Left lung (tissue), 10 donors: ENCODE data around the gene NOXA1. TPM values are rescaled to one million over a fixed set of nuclear protein-coding genes. Genes with fewer than 3 reads are reported as not detected.

ENCODE experiments used
- ATAC-seq: fragments of 200-7000 bp; cut with Tn5 transposase; one replicate; pipeline ENCODE4 v1.9.1; 2020; ENCODE audit warnings: moderate library complexity
- DNase-seq, 4 donors: peaks; one replicate each; pipeline ENCODE4 v3.0.0-alpha.2; 2013 to 2020
- H3K27ac ChIP-seq, 2 donors: fragments of 200-600 bp; sonication (generic) in 1 of 2; one replicate each; pipeline versions ENCODE4 v1.5.0 to v1.8.0; 2020 to 2021
- H3K27me3 ChIP-seq, 2 donors: fragments of 200-600 bp; sonication (generic) in 1 of 2; one replicate each; pipeline versions ENCODE4 v1.5.0 to v1.8.0; 2020 to 2021
- H3K36me3 ChIP-seq, 2 donors: fragments of 200-600 bp; sonication (generic) in 1 of 2; one replicate each; pipeline versions ENCODE4 v1.5.0 to v1.8.0; 2020 to 2021
- H3K4me1 ChIP-seq, 2 donors: fragments of 200-600 bp; one replicate each; pipeline ENCODE4 v1.8.0; 2021
- H3K4me3 ChIP-seq, 2 donors: fragments of 200-600 bp; sonication (generic) in 1 of 2; one replicate each; pipeline versions ENCODE4 v1.5.0 to v1.8.0; 2020 to 2021; ENCODE audit warnings: mild to moderate bottlenecking in 1 of 2
- H3K9me3 ChIP-seq, 2 donors: fragments of 200-600 bp; sonication (generic) in 1 of 2; one replicate each; pipeline versions ENCODE4 v1.5.0 to v1.8.0; 2020 to 2021
- intact Hi-C, 2 donors: fragments of 100-400 bp; cut with DNase I; formaldehyde crosslinking; loops; one replicate each; pipeline versions ENCODE4 v1.11.2 to v1.14.2; 2022
- polyA plus RNA-seq, 6 donors: library from polyadenylated mRNA; unstranded; fragments of 120-200 nt; gene quantifications; one replicate each; pipeline ENCODE4 v1.2.1, GENCODE V29; 2013; ENCODE audit not compliant: insufficient read length in 6 of 6
- total RNA-seq, 2 donors: library from RNA; stranded (reverse); fragmentation: NEBNext Ultra II Directional; extraction: Animal tissue kit (Norgen Biotek cat#: 25700); gene quantifications; one replicate each; pipeline ENCODE4 v1.2.1, GENCODE V29; 2021
- TF ChIP-seq, protein P1 (sequence below), 2 donors: fragments of 200-600 bp; sonication (generic) in 1 of 2; IDR thresholded peaks; one replicate each; pipeline versions ENCODE4 v1.5.0 to v1.8.0; 2021; ENCODE audit warnings: antibody characterized with exemption in 2 of 2
- donor health status: DM: no; HTN: yes; CAD: no.
- donor health status: DM: no; HTN: no; CAD: no.

Gene NOXA1
- total and polyA plus RNA-seq, 8 donors, result 4.5 to 8.7 (median 6.9) TPM

- peaks cover 0 to 36% of the 10 kb centered on the region in 2 donors for H3K27me3 ChIP-seq
- intact Hi-C loops, result no loop called here
- no peak for ATAC-seq
Measured at GRCh38 chr9:137410891-137411249, 12.3 kb upstream of the NOXA1 start.

DNA sequence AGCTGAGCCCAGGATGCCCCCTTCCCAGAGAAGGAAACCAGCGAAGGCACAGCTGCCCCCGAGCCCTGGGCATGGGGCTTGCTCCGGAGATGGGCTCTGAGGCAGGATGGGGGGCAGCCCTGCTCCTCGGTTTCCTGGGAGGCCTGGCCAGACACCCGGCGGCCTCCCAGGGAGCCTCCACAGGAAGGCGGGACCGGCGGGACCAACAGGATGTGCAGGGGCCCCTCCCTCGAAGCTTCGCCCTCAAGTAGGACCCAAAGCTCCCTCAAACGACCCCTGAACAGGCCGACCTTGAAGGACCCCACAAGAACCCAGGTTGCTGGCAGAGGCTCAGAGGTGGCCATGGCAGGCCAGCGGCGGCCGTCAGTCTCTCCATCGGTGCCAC lies 11.9 kb upstream of the NOXA1 start:
- intact Hi-C loops, result no loop called here

More at GRCh38 chr9:137410891-137411249, 12.3 kb upstream of the NOXA1 start:
- Histone ChIP-seq H3K4me1 (peaks cover 17 to 46% of the 10 kb centered on the region in 2 donors), H3K27ac (peak overlapping the region; percentile 7 to 54), H3K4me3 (peak overlapping the region in 1 of 2 donors; percentile 10), H3K36me3 (no peaks in the 10 kb centered on the region), H3K9me3 (no peaks in the 10 kb centered on the region)
- DNase-seq, result peak in 1 of 4 donors; percentile 55
- TF ChIP-seq, protein P1, sequence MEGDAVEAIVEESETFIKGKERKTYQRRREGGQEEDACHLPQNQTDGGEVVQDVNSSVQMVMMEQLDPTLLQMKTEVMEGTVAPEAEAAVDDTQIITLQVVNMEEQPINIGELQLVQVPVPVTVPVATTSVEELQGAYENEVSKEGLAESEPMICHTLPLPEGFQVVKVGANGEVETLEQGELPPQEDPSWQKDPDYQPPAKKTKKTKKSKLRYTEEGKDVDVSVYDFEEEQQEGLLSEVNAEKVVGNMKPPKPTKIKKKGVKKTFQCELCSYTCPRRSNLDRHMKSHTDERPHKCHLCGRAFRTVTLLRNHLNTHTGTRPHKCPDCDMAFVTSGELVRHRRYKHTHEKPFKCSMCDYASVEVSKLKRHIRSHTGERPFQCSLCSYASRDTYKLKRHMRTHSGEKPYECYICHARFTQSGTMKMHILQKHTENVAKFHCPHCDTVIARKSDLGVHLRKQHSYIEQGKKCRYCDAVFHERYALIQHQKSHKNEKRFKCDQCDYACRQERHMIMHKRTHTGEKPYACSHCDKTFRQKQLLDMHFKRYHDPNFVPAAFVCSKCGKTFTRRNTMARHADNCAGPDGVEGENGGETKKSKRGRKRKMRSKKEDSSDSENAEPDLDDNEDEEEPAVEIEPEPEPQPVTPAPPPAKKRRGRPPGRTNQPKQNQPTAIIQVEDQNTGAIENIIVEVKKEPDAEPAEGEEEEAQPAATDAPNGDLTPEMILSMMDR (IDR thresholded peaks at IDR 0.05), result no peak

GRCh38 chr9:137411645-137412380 lies 11.4 kb upstream of the NOXA1 start:
- Histone ChIP-seq H3K4me3 (peak overlapping the region in 1 of 2 donors; percentile 10), H3K9me3 (no peaks in the 10 kb centered on the region), H3K36me3 (no peaks in the 10 kb centered on the region), H3K4me1 (peaks cover 13 to 38% of the 10 kb centered on the region in 2 donors), H3K27me3 (peaks cover 0 to 27% of the 10 kb centered on the region in 2 donors), H3K27ac (peak overlapping the region; percentile 78 to 83)
- DNase-seq (peak in 2 of 4 donors; percentile 81 to 90), ATAC-seq (peak; percentile 71)
- TF ChIP-seq, protein P1 (IDR thresholded peaks at IDR 0.05), result no peak
- intact Hi-C loops, result no loop called here

More for the DNA sequence above, 11.9 kb upstream of the NOXA1 start:
- ATAC-seq, result no peak
- H3K9me3 ChIP-seq, result no peaks in the 10 kb centered on the region
- peak overlapping the region; percentile 7 to 54 for H3K27ac ChIP-seq
- peaks cover 17 to 43% of the 10 kb centered on the region in 2 donors for H3K4me1 ChIP-seq
- TF ChIP-seq, protein P1 (IDR thresholded peaks at IDR 0.05), result no peak
- peak in 1 of 4 donors; percentile 75 for DNase-seq
- H3K36me3 ChIP-seq, result no peaks in the 10 kb centered on the region
- H3K4me3 ChIP-seq, result peak overlapping the region in 1 of 2 donors; percentile 10
- H3K27me3 ChIP-seq, result peaks cover 0 to 33% of the 10 kb centered on the region in 2 donors

GRCh38 chr9:137412431-137412830 lies 10.8 kb upstream of the NOXA1 start:
- peaks cover 0 to 5% of the 10 kb centered on the region in 2 donors for H3K36me3 ChIP-seq
- intact Hi-C loops, result no loop called here
- DNase-seq (peak in 1 of 4 donors; percentile 67), ATAC-seq (no peak)
- no peak overlapping the region for H3K4me3 ChIP-seq
- no peaks in the 10 kb centered on the region for H3K9me3 ChIP-seq
- H3K27ac ChIP-seq, result peak overlapping the region; percentile 78 to 83
- TF ChIP-seq, protein P1 (IDR thresholded peaks at IDR 0.05), result no peak
- H3K27me3 ChIP-seq, result peaks cover 0 to 21% of the 10 kb centered on the region in 2 donors
- peaks cover 7 to 32% of the 10 kb centered on the region in 2 donors for H3K4me1 ChIP-seq

DNA sequence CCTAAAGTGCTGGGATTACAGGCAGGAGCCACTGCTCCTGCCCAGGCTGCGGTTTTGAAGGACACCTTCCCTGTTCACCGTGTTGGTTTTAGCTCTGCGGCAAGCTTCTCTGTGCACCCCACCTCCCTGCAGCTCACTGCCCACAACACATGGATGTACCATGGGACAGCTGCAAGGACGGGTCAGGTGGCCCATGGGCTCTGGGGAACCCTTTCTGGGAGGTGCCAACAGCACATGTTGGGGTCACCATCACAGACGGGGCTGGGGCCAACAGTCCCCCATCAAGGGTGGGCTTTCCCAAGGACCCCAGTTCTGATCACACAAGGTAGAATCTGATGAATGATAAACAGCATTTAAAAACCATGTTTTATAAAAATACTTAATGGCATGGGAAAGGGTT lies 7.7 kb upstream of the NOXA1 start:
- intact Hi-C loops, result no loop called here
- DNase-seq (no peak), ATAC-seq (no peak)
- H3K27me3 ChIP-seq, result peaks cover 0 to 15% of the 10 kb centered on the region in 2 donors
- peaks cover 7 to 26% of the 10 kb centered on the region in 2 donors for H3K4me1 ChIP-seq
- H3K9me3 ChIP-seq, result no peaks in the 10 kb centered on the region
- TF ChIP-seq, protein P1 (IDR thresholded peaks at IDR 0.05), result no peak
- no peak overlapping the region for H3K27ac ChIP-seq
- H3K36me3 ChIP-seq, result peaks cover 0 to 5% of the 10 kb centered on the region in 2 donors
- H3K4me3 ChIP-seq, result no peak overlapping the region
